PC-3 (cell line): ENCODE data around the gene SKAP1.

Source experiments
- CTCF ChIP-seq: fragments of 300-600 bp; sonication (generic); conservative IDR thresholded peaks from 2 replicates; pipeline ENCODE4 v1.5.1; 2017; ENCODE audit warnings: antibody characterized with exemption, low read depth, mild to moderate bottlenecking, low read length
- EZH2 ChIP-seq: fragments of 300-600 bp; sonication (generic); IDR thresholded peaks from one replicate; pipeline ENCODE4 v1.6.1; 2017; ENCODE audit warnings: antibody characterized with exemption, mild to moderate bottlenecking, low read length; ENCODE audit not compliant: unreplicated experiment
- EZH2phosphoT487 ChIP-seq: fragments of 300-600 bp; sonication (generic); IDR thresholded peaks from 2 replicates; pipeline ENCODE4 v1.6.1; 2018; ENCODE audit warnings: mild to moderate bottlenecking, antibody characterized with exemption, low read length, borderline replicate concordance

- no peak; the same call in 1 of the 2 replicates for TF ChIP-seq CTCF
- TF ChIP-seq EZH2 = no peak
- no peak for TF ChIP-seq EZH2phosphoT487
These were observed 201.3 kb downstream of the SKAP1 start for GRCh38 chr17:48228720-48229119.
